Central memory CD4-positive, alpha-beta T cell (primary cell): ENCODE results near the gene ADTRP.

Source experiments
- DNase-seq: peaks from one replicate; pipeline ENCODE4 v3.0.0; 2022

The ADTRP gene

DNA sequence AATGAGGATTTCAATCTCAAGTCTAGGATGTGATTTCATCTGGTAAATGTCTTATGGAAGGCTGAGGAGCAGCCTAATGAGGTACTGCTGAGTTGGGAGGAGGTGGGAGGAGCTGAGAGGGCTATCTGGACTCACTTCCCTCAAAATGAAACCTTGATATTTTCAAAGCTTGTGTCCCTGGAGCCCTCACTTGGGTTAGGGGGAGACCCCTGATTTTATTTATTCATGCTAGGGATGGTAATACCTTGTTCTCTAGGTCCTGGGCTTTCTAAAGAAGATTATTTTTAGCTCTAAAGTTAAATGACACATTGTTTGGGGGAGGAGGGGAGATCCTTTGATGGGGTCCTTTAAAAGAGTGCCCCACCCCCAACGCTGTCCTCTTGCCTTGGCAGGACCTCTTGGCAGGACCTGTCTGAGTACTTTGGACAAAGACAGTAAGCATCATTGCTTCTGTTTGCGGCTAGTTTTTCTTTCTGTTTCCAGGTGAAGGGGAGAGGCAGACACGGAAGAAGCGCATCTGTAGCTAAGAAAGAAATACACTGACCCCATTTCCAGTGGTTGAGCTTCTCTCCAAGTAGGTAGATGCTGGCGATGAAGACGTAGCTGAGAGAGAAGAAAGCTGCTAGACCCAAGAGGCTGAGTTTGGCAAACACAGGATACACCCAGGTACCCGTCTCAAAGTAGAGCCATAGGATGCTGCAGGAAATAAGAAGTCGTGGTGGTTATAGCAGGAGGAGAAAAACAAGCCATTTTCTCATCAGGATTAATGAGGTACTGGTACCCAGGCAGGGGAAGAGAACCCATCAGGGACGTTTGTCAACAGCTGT is 55.6 kb downstream of the ADTRP start:
- DNase-seq, result peak; percentile 36

DNA sequence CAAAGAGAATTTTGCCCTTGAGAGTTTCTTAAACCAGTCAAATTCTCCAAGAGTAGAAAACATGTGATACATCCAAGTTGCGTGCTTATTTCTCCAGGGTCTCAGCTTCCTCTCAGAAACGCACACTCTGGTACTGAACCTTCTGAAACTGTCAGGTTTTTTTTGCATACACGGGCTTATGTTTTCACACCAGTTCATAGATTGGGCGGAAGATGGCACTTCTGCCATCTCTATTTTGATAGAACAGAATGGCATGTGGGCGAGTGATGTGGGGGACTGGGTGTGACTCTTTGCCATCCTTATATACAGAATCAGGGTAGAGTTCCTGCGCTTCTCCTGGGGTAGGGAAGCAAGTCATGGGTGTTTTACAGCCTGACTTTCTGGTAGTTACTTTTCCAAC is 56.4 kb downstream of the ADTRP start:
- DNase-seq, result no peak

DNA sequence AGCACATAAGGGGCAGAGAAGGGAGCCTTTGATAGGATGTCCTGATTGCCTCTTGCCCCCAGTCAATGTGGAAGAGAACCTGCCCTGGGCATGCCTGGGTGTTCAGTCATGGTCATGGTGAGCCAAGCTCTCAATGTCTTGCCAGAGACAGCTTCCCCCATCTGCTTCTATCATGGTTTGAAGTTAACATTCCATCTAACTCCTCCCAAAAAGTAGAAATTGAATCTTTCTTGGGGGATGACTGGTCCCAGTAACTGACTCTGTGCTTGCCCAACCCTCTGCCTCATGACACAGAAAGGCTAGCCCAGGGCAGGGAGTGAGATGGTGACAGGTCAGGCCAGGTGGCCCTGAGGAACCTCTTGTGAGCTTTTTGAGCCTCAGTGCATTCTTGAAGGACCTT is 60.1 kb downstream of the ADTRP start:
- no peak for DNase-seq

DNA sequence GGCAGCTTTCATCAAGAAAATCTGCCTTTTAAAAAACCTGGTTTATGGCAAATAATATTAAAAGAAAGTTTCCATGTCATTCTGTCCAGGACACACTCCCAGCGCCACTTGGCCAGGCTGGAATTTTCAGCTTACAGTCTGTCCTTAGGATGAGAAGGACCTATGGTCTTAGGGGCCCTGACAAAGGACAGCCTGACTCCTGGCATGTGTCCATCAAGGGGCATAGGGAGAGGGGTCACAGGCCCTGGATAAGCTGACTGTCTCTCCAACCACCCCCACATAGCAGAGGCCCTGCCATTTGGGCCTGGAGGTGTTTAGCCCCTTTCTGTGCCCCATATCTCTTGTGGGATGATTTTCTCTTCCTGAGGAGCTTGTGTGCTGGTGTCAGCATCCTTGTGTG is 60.6 kb downstream of the ADTRP start:
- DNase-seq, result no peak

DNA sequence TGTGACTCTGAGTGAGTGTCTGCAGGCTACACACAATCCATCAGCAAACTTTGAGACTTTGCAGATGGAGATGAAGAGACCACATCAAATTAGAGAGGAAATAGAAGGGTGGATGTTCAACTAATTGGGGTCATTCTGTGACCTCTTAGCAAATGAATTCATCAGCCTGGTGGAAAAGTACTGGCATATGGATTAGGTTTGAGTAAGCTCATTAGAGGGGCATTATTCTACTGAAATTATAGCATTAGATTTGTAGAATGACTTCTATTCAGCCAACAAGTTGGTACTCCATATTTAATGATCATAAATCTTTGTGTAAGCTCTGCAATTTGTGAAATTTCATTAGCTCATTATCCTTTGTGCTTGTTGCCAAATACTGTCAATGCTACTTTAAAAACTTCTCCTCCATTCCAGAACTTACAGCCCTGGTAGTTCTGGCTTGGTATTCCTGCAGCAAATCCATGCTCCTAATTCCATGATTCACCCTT is 63.8 kb downstream of the ADTRP start:
- no peak for DNase-seq

DNA sequence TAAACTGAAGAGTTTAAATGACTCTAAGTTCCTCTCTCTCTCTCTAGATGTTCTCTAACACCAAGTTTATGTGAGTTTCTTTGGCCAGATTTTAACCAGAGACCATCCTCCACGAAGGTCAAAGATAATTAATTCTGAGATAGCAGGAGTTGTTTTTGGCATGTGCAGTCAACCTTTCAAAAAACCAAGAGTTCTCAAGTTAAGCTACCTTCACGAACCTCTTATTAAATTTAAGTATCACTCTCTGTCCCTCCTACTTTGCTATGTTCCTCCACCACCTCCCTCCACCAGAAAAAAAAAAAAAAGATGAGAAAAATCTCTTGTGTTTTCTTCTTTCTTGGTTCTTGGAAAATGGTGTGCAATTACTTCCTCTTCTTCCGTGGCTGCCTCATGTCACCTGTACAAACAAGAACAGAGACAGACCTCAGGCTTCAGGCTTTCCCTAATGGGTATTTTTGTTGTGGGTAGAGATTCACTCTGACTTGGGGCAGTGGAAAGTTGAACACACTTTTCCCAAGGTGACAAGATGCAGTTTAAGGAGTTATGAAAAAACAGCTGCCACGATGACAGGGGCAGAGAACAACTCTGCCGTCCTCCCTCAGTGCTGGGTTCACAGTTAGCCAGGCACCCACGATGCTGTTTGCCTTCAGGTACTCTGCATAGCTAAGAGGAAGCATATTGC is 64.3 kb downstream of the ADTRP start:
- peak; percentile 38 for DNase-seq

DNA sequence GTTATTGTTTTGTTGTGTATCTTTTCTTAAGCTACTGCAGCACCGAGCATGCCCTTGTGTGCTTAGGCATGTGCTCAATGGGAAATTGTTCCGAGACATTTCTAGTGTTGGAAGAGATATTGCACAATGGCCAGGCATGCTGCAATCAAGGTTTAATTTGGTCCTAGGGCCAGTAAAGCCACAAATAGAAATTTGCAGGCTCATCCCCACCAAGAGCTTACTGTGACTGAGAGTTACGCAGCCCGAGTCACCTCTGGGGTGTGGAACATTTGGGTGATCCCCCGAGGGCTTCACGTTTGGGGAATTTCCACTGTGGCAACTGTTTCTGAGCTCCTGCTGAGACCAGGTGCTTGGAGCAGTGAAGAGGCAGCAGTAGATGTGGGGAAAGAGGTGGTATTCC is 65.8 kb downstream of the ADTRP start:
- DNase-seq, result no peak

DNA sequence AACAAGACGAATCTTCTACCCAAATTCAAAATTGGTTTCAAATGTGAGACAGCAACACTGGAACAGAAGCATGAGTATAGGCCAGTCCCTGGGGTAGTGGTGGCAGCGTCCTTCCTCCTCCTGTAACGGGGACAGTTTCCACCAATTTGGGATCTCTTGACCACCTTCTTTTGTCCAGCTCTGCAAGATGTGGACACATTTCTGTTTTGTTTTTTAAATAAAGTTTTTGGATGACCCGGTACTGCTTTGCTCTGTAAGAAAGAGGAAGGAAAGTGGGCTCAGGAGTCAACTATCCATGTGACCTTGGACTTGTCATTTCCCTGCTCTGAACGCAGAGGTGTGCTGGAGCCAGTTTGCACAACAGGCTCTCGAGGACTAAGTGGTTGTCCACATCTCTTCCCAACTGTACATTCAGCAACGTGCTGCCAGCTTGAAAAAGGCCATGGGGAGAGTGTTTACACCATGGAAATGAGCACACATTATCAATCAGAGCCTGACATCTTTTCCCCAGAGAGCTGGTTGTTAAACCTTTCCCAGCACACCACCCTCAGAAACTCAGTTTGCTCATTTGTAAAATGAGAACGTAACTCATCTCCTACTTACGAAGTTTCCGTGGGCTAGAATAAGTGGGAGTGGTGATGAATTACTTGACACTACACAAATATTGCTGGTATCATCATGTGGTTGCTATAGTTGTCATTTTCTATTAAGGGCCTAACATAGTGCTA is 66.5 kb downstream of the ADTRP start:
- DNase-seq, result no peak

DNA sequence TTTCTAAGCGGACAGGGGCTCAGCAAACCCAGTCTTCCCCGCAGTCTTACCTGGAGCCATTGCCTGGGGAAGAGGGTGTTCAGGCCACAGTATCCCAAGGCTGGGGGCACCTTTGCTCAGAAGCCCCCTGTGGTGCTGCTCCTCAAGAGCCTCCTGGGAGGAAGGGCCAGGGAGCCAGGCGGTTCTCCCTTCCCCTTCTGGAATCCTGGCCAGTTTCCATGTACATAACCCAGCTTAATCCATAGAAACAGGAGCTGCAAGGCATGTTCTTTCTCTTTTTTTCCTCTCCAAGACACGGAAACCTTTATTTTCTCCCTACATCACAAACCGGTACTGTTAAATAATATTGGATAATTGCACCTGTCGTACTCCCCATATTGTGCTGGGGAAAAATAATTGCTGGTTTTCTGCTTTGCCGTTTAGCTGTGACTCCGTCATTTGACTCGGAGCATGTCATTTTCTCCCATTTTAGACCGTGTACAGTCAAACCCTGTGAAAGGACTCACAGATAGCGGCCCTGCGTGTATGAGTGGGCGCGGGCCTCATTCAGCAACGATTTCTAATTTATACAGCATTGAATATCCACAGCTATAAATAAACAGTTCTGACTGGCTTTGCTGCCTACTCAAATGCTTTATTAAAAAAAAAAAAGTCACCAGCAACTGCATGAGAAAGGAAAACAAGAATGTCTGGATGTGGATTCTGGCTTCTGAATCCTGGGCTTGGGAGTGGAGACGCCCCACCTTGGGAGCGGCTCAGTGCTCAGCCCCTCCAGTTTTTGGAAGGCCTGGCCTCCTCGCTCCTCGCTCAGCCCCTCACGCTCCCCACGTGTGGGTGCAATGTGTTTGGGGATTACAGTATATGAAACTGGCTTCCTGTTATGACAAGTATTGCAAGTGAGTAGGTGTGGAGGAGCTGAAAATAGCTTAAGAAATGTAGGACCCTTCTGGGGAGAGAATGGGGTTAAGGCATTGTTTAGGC is 67.3 kb downstream of the ADTRP start:
- DNase-seq, result no peak

DNA sequence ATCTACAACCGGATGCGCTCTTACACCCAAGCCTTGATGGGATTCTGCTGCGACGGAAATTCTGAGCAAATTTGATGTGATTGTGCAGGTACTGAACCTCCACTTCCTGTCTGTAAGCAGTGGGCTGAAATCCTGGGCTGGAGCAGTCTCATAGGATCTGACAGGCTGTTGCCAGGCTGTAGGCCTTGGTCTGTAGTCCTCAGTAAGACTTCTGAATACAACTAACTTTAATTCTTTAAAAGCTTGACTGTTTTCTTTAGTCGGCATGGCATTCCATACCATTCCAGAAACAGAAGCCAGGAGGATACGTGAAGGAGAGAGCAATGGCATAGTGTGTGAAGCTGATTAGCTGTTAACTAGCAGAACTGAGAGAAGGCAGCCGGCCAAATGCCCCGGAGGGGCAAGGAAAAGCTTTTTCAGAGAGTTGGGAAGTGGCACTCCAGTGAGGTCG is 68.3 kb downstream of the ADTRP start:
- peak; percentile 66 for DNase-seq

DNA sequence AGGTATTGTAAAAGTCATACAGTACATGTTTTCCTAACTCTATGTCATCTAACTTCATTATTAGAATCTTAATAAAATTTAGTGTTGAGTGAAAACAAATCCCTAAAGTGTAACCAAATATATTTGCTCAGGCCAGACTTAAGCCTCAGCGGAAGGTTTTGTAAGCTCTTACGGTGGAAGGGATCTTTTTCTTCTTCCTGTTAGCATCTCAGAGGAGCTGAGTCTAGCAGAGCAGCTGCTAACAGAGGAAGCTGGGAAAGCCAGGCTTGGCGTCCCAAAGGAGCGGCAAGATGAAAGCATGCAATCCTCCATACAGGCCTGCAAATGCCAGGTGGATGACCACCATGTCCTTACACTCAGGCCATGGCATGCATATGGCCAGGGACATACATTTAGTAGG is 72.4 kb downstream of the ADTRP start:
- no peak for DNase-seq

DNA sequence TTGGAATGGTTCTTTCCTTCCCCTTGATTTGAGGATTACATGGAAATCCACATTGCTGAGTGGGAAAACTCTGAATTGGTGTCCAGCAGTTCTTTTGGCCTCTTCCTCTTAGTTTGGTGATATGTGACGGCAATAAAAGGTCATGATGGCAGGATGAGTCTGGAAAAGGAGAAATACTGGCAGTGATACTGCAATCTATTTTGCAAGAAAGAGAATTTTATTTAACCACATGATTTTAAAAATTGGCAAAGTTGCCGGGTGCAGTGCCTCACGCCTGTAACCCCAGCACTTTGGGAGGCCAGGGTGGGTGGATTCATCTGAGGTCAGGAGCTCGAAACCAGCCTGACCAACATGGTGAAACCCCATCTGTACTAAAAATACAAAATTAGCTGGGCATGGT is 73.1 kb downstream of the ADTRP start:
- no peak for DNase-seq

DNA sequence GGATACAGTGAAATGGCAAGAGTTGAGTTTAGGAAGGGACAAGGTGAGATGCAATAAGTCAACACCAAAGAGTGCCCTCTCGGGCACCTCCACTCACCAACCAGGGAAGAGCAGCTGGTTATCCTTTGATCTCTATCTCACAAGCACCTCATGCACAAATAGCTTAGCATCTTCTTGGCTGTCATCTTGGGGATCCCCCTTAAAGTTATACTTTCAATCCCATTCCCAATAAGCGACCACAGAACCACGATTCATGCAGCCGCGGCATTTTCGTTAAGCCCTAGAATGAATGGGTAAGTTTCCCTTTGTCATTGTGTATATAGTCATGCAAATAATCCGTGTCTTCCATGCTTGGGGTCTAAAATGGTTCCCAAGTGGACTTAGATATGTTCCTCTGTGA is 73.5 kb downstream of the ADTRP start:
- no peak for DNase-seq

DNA sequence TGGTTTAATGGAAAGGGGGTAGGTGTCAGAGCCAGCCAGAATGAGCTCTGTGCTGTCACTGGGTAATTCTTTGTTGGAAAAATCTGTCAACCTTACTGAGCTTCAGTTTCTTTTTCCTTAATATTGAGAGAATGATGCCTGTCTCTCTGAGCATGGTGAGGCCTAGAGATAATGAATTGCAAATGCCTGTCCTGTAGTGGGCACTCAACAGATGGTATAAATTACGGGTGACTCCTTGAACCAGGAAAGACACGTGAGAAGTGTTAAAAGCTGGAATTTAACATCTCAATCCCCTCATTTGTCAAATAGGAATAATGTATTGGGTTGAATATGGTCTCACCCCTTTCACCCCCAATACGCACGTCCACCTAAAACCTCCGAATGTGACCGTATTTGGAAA is 74.9 kb downstream of the ADTRP start:
- DNase-seq, result no peak

DNA sequence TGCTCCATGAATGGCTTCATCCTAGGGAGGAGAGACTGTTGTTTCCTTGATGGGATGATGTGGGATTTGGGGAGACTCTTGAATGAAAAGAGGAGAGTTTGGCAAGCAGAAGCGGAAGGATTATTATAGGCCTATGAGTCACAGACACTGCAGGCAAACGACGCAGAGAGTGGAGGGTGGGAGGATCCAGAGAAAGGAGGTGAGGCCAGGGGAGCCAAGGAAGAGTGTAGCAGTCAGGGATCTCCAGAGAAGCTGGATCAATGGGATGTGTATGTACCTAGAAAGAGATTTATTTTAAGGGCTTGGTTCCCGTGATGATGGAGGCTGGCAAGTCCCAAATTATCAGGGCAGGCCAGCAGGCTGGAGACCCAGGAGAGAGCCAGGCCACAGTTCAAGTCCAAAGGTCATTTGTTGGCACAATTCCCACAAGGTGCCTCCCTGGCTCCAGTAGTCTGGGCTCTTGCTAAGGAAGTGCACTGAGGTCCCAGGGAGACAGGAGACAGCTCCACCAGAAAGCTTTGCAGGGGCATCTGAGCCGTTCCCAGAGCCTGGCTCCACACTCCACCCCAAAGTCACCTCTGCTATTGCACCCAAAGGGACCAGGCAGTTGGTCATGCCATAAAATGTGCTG is 76.0 kb downstream of the ADTRP start:
- DNase-seq, result no peak

DNA sequence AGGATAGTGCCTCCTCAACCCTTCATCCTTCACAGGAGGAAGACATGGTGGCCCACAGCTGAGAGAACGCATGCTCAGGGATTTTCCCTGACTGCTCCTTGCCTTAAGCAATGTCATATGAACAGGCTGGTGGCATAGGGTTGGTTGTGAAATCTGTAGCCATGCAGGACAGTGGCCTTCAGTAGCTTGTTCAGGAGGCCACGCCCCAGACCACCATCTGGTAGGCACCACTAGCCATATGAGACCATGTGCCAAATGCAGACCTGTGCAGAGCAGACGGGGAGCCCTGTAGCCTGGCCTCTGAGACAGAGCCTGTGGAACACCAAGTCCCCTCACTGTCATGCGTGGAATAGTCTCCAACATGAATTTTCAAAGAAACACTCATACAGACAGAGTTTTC is 76.5 kb downstream of the ADTRP start:
- no peak for DNase-seq

DNA sequence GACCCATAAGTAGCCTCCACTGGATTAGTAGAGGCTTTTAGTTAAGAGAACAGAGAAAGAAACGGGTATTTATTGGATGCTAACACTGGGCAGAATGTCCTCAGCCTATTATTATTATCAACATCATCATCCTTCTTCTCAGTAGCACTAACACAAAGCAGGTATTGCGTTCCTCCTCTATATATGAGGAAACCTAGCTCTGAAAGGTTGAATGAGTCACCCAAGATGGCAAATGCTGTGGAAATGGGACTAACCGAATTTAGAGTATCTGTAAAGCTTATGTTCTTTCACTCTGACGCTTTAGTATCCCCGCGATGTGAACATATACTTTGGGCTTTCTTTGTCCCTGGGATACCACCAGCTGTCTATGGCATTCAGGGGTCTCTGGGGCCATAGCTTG is 77.0 kb downstream of the ADTRP start:
- no peak for DNase-seq

DNA sequence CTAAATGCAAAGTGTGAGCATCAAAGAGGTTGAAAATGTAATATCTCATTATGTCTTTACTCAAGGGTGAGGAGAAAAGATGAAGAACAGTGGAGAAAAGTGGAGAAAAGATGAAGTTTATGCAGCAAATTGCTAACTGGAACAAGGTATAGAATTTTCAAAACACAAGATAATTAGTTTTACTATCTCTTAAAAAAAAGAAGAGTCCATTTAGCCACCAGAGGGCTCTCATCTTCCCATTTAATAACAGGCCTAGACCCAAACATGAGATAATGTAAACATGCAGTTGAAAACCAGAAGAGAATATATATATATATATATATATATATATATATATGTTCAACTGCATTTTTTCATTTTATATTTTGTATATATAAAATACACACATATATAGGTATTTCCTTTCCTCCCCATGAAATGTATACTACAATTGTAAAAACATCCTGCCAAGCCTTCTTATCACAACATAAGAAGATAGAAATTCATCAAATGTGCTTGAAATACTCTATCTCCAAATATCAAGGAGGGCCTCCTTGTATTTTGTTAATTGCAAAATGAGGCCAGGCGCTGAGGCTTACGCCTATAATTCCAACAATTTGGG is 78.4 kb downstream of the ADTRP start:
- peak; percentile 39 for DNase-seq

DNA sequence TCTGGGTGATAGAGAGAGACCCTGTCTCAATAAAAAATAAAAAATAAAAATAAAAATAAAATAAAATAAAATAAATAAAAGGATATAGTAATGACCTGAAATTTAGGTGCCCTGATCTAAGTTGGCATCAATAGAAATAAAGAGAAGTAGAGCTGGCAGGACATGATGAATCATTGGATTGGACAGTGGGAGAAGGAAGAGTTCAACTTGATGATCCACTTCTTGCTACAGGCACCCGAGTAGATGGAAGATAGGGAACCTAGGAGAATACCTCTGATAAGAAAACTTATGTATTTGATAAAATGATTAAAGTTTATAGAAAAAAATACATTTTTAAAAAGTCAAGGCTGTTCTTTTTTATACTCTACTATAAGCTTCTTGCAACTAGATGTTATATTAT is 79.0 kb downstream of the ADTRP start:
- DNase-seq, result no peak

DNA sequence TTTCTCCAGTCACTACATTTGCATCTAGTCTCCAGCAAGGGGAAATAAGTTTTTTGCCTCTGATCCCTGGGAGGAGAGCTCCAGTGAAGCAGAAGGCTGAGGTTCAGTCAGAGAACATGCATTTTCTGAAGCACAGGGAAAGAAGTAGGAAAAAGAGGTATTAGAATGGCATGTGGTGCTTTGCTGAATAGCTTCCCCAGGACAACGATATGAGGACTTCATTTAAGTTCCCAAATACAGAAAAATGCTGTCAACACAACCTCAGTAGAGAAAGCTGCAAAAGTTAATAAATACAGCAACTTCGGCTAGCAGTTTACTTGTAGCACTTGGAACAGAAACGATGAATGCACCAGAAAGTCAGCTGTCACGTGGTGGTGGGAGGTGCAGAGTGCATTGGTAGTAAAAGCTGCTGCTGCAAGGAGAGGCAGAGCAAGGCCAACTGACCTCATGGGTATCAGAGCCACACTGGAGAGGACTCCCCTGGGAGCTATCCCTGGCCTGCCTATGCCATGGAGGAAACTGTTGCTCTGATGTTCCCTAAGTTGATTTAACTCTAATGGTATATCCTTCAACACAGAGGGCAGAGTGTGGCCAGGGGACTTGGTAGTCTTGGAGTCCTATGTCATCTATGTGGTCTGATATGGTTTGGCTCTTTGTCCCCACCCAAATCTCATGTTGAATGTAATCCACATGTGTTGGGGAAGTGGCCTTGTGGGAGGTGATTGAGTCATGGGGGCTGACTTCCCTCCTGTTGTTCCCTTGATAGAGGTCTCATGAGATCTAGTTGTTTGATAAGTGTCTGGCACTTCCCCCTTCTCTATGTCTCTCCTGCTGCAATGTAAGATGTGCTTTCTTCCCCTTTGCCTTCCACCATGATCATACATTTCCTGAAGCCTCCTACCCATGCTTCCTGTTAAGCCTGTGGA is 85.9 kb downstream of the ADTRP start:
- no peak for DNase-seq
